WTC11 (cell line): ENCODE data around the gene RFTN2. TPM values are rescaled to one million over a fixed set of nuclear protein-coding genes. Genes with fewer than 3 reads are reported as not detected.

Source experiments
- ATAC-seq: fragments of 200-7000 bp; cut with Tn5 transposase; 2 replicates; pipeline ENCODE4 v1.10.0; 2021; ENCODE audit warnings: mild to moderate bottlenecking, moderate library complexity
- CTCF ChIA-PET: fragments of 300-600 bp; sonication (Branson Sonifier 250); formaldehyde crosslinking; loops from one replicate; lab custom pipeline; 2021; ENCODE audit warnings: antibody characterized with exemption; lab: Charles Lee
- POLR2A ChIA-PET: fragments of 350-600 bp; sonication (Branson Sonifier 250); formaldehyde crosslinking; loops from one replicate; lab custom pipeline; 2021; ENCODE audit warnings: antibody characterized with exemption; lab: Charles Lee
- DNase-seq: peaks from one replicate; pipeline ENCODE4 v3.0.0; 2021; ENCODE audit warnings: low spot score
- H3K27ac Mint-ChIP-seq: 2 replicates; pipeline ENCODE4 v1.8.0; 2021; ENCODE audit warnings: mixed read lengths
- H3K27me3 Mint-ChIP-seq: 2 replicates; pipeline ENCODE4 v1.8.0; 2021; ENCODE audit warnings: low read depth, mild to moderate bottlenecking, moderate library complexity, mixed read lengths
- H3K36me3 Mint-ChIP-seq: 2 replicates; pipeline ENCODE4 v1.8.0; 2021; ENCODE audit warnings: mixed read lengths
- H3K4me1 Mint-ChIP-seq: 2 replicates; pipeline ENCODE4 v1.8.0; 2022; ENCODE audit warnings: mixed read lengths
- H3K4me3 Mint-ChIP-seq: 2 replicates; pipeline ENCODE4 v1.8.0; 2021; ENCODE audit warnings: mild to moderate bottlenecking, moderate library complexity, mixed read lengths
- H3K9me3 Mint-ChIP-seq: 2 replicates; pipeline ENCODE4 v1.8.0; 2021; ENCODE audit warnings: mixed read lengths
- AFF4 ChIP-seq: sonication (generic); formaldehyde crosslinking; IDR thresholded peaks from 2 replicates; pipeline ENCODE4 v1.8.1; 2023; ENCODE audit warnings: mild to moderate bottlenecking, missing genetic modification reagents, borderline replicate concordance
- AR ChIP-seq: fragments of 250-450 bp; sonication (Bioruptor Pico); IDR thresholded peaks from 2 replicates; pipeline ENCODE4 v1.9.0; 2021; ENCODE audit warnings: mild to moderate bottlenecking
- CDX4 ChIP-seq: fragments of 250-450 bp; sonication (Bioruptor Pico); IDR thresholded peaks from 2 replicates; pipeline ENCODE4 v1.9.0; 2021; ENCODE audit warnings: moderate library complexity, mild to moderate bottlenecking, inconsistent platforms, borderline replicate concordance
- E2F1 ChIP-seq: sonication (generic); formaldehyde crosslinking; IDR thresholded peaks from 2 replicates; pipeline ENCODE4 v1.8.0; 2022; ENCODE audit warnings: mild to moderate bottlenecking, missing genetic modification reagents
- E2F5 ChIP-seq: sonication (generic); formaldehyde crosslinking; IDR thresholded peaks from 2 replicates; pipeline ENCODE4 v1.8.1; 2022; ENCODE audit warnings: mild to moderate bottlenecking, moderate library complexity, missing genetic modification reagents
- EMX1 ChIP-seq: fragments of 250-450 bp; sonication (Bioruptor Pico); IDR thresholded peaks from 2 replicates; pipeline ENCODE4 v1.8.0; 2021; ENCODE audit warnings: mild to moderate bottlenecking
- ERG ChIP-seq: fragments of 250-450 bp; sonication (Bioruptor Pico); IDR thresholded peaks from 2 replicates; pipeline ENCODE4 v1.8.0; 2021; ENCODE audit warnings: mild to moderate bottlenecking
- ESRRA ChIP-seq: sonication (generic); formaldehyde crosslinking; IDR thresholded peaks from 2 replicates; pipeline ENCODE4 v1.8.1; 2022; ENCODE audit warnings: mild to moderate bottlenecking, missing genetic modification reagents, borderline replicate concordance
- FOXJ3 ChIP-seq: sonication (generic); formaldehyde crosslinking; IDR thresholded peaks from 2 replicates; pipeline ENCODE4 v1.9.0; 2021; ENCODE audit warnings: missing genetic modification reagents, mild to moderate bottlenecking, borderline replicate concordance
- FOXP1 ChIP-seq: sonication (generic); formaldehyde crosslinking; IDR thresholded peaks from 2 replicates; pipeline ENCODE4 v1.8.0; 2022; ENCODE audit warnings: missing genetic modification reagents, mild to moderate bottlenecking, moderate library complexity, borderline replicate concordance
- GABPB1 ChIP-seq: sonication (generic); formaldehyde crosslinking; IDR thresholded peaks from 2 replicates; pipeline ENCODE4 v1.8.1; 2023; ENCODE audit warnings: mild to moderate bottlenecking, missing genetic modification reagents
- HMGA2 ChIP-seq: fragments of 250-450 bp; sonication (Bioruptor Pico); IDR thresholded peaks from 2 replicates; pipeline ENCODE4 v1.4.0; 2021; ENCODE audit warnings: mild to moderate bottlenecking, moderate library complexity
- NFE2L1 ChIP-seq: sonication (generic); formaldehyde crosslinking; IDR thresholded peaks from 2 replicates; pipeline ENCODE4 v1.8.1; 2023; ENCODE audit warnings: missing genetic modification reagents
- SP1 ChIP-seq: sonication (generic); formaldehyde crosslinking; conservative IDR thresholded peaks from 2 replicates; pipeline ENCODE4 v1.8.1; 2022; ENCODE audit warnings: missing genetic modification reagents
- TEAD1 ChIP-seq: sonication (generic); formaldehyde crosslinking; IDR thresholded peaks from 2 replicates; pipeline ENCODE4 v1.8.0; 2022; ENCODE audit warnings: mild to moderate bottlenecking, missing genetic modification reagents
- TEAD4 ChIP-seq: sonication (generic); formaldehyde crosslinking; IDR thresholded peaks from 2 replicates; pipeline ENCODE4 v1.8.0; 2022; ENCODE audit warnings: mild to moderate bottlenecking, missing genetic modification reagents
- ZBTB21 ChIP-seq: sonication (generic); formaldehyde crosslinking; IDR thresholded peaks from 2 replicates; pipeline ENCODE4 v1.8.1; 2023; ENCODE audit warnings: mild to moderate bottlenecking, missing genetic modification reagents, borderline replicate concordance
- ZMAT4 ChIP-seq: fragments of 250-450 bp; sonication (Bioruptor Pico); IDR thresholded peaks from 2 replicates; pipeline ENCODE4 v1.9.0; 2021; ENCODE audit warnings: mild to moderate bottlenecking
- ZNF138 ChIP-seq: sonication (generic); formaldehyde crosslinking; conservative IDR thresholded peaks from 2 replicates; pipeline ENCODE4 v1.8.1; 2022; ENCODE audit warnings: mild to moderate bottlenecking, moderate library complexity, missing genetic modification reagents
- ZNF396 ChIP-seq: fragments of 250-450 bp; sonication (Bioruptor Pico); IDR thresholded peaks from 2 replicates; pipeline ENCODE4 v1.8.0; 2021; ENCODE audit warnings: mild to moderate bottlenecking, moderate library complexity, borderline replicate concordance
- ZNF532 ChIP-seq: fragments of 250-450 bp; sonication (Bioruptor Pico); IDR thresholded peaks from 2 replicates; pipeline ENCODE4 v1.9.0; 2021; ENCODE audit warnings: mild to moderate bottlenecking, borderline replicate concordance
- total RNA-seq: library from RNA; stranded (reverse); gene quantifications from 3 replicates; pipeline ENCODE4 v1.2.3, GENCODE V29; 2021

RFTN2 gene
- total RNA-seq, 1 experiment from 2014 or later = 1.9 TPM

- TF ChIP-seq AR (CRISPR knock-in tag) = no peak
- no peak for TF ChIP-seq EMX1 (CRISPR knock-in tag)
- no peak for TF ChIP-seq ERG (CRISPR knock-in tag)
- no peak for TF ChIP-seq ZMAT4 (CRISPR knock-in tag)
- TF ChIP-seq E2F5 (CRISPR knock-in tag) = no peak
Observed at GRCh38 chr2:197717863-197718262, 42.5 kb upstream of the RFTN2 start (continued).

GRCh38 chr2:197713271-197713670 is 37.9 kb upstream of the RFTN2 start:
- Mint-ChIP-seq H3K36me3 (peaks cover 42% of the 10 kb centered on the region), H3K27ac (no peak overlapping the region), H3K4me3 (no peak overlapping the region), H3K9me3 (no peaks in the 10 kb centered on the region), H3K27me3 (no peaks in the 10 kb centered on the region), H3K4me1 (peaks cover 21% of the 10 kb centered on the region)
- CTCF ChIA-PET = interaction anchor here (0.7 kb wide), 1 partner anchor 48 kb away, joined by 3 read pairs; no protein-coding TSS in a partner anchor
- no peak for ATAC-seq
- POLR2A ChIA-PET = no interaction called here
- no peak for DNase-seq
- TF ChIP-seq AFF4 (CRISPR knock-in tag) (no peak), ZNF396 (CRISPR knock-in tag) (no peak), E2F1 (no peak), CDX4 (CRISPR knock-in tag) (no peak), ZNF532 (no peak), SP1 (CRISPR knock-in tag) (no peak), GABPB1 (CRISPR knock-in tag) (no peak), ESRRA (CRISPR knock-in tag) (no peak), TEAD4 (CRISPR knock-in tag) (no peak), TEAD1 (CRISPR knock-in tag) (no peak), NFE2L1 (no peak), FOXP1 (no peak), HMGA2 (CRISPR knock-in tag) (no peak), ZBTB21 (no peak), FOXJ3 (CRISPR knock-in tag) (no peak), ZNF138 (CRISPR knock-in tag) (no peak)
